ENCODE data around the gene HPX. TPM values are rescaled to one million over a fixed set of nuclear protein-coding genes. Genes with fewer than 3 reads are reported as not detected.

Gene HPX
- total RNA-seq, 1 experiment from 2014 or later, result 1.2 TPM

DNA sequence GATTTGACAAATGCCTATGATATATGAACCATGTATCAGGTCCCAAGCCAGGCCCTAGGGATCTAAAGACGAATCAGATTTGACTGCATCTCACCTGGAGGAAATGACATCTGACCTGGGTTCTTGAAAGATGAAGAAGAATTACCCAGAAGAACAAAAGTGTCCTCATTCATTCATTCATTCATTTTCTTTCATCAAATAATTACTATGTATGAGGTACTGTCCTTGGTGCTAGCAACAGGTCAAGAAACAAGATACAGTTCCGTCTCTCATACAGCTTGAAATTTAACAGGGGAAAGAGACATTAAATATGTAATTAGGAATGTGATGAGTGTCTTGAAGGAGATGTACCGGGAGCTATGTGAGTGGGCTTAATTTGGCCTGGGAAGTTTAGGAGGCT, 20.1 kb downstream of the HPX start:
- Histone ChIP-seq H3K56ac (ENCODE audit: insufficient read length, low read depth, low read length) (no peak overlapping the region), H3K14ac (ENCODE audit: insufficient read depth, low read length) (no peak overlapping the region), H2BK12ac (ENCODE audit: insufficient read length, low read depth, low read length) (no peak overlapping the region), H3K79me1 (ENCODE audit: insufficient read depth, low read depth, low read length, poor library complexity, severe bottlenecking) (no peaks in the 10 kb centered on the region), H4K20me1 (ENCODE audit: control insufficient read depth, insufficient read depth, insufficient read length) (no peaks in the 10 kb centered on the region), H2BK120ac (ENCODE audit: low read depth, low read length, poor library complexity, severe bottlenecking) (no peak overlapping the region), H2BK20ac (ENCODE audit: low read depth, low read length, poor library complexity, severe bottlenecking) (no peak overlapping the region), H3K27ac (ENCODE audit: insufficient read length, low read depth, low read length) (no peak overlapping the region), H3K4ac (ENCODE audit: low read depth, low read length) (no peak overlapping the region), H3K23me2 (ENCODE audit: insufficient read length, low read depth, low read length, poor library complexity, severe bottlenecking) (peaks cover 6% of the 10 kb centered on the region), H3K23ac (ENCODE audit: insufficient read length, low read depth, low read length) (no peak overlapping the region), H3K4me1 (ENCODE audit: insufficient read depth, low read length) (0 out of 2 replicates have a peak, but pooled peaks cover 3% of the 10 kb centered on the region), H2AK5ac (ENCODE audit: insufficient read length, low read length) (no peak overlapping the region), H3K18ac (ENCODE audit: insufficient read length, low read depth, low read length) (no peak overlapping the region), H3T11ph (ENCODE audit: low read length) (no peak overlapping the region), H3K9me3 (ENCODE audit: control insufficient read depth, low read depth, low read length) (no peaks in the 10 kb centered on the region), H3K27me3 (ENCODE audit: insufficient read depth, low read length) (peaks cover 5% of the 10 kb centered on the region; the same call in 1 of the 2 replicates), H4K5ac (ENCODE audit: insufficient read length, low read depth, low read length) (no peak overlapping the region), H2AFZ (ENCODE audit: low read length) (no peak overlapping the region), H3K4me2 (ENCODE audit: insufficient read depth, insufficient read length, low read length) (no peak overlapping the region), H4K91ac (ENCODE audit: insufficient read length, low read depth, low read length) (no peak overlapping the region), H4K8ac (replicated peaks; ENCODE audit: insufficient read length, low read depth, low read length) (no peak overlapping the region), H3K9ac (ENCODE audit: extremely low read depth, insufficient read length, low read length) (no peak overlapping the region), H2BK15ac (ENCODE audit: low read depth, low read length) (no peak overlapping the region), H3K79me2 (ENCODE audit: insufficient read depth, low read length) (no peaks in the 10 kb centered on the region), H2BK5ac (ENCODE audit: insufficient read length, low read length) (no peak overlapping the region)
- Mint-ChIP-seq H3K4me3 (no peak overlapping the region), H3K27me3 (ENCODE audit: low read depth) (peaks cover 43% of the 10 kb centered on the region), H3K9me3 (no peaks in the 10 kb centered on the region), H3K4me1 (peaks cover 3 to 4% of the 10 kb centered on the region in 2 experiments), H3K36me3 (ENCODE audit: insufficient read depth in 1 of 3, low read depth in 3 of 3) (no peaks in the 10 kb centered on the region), H3K27ac (no peak overlapping the region)
- TF ChIP-seq, protein P1, sequence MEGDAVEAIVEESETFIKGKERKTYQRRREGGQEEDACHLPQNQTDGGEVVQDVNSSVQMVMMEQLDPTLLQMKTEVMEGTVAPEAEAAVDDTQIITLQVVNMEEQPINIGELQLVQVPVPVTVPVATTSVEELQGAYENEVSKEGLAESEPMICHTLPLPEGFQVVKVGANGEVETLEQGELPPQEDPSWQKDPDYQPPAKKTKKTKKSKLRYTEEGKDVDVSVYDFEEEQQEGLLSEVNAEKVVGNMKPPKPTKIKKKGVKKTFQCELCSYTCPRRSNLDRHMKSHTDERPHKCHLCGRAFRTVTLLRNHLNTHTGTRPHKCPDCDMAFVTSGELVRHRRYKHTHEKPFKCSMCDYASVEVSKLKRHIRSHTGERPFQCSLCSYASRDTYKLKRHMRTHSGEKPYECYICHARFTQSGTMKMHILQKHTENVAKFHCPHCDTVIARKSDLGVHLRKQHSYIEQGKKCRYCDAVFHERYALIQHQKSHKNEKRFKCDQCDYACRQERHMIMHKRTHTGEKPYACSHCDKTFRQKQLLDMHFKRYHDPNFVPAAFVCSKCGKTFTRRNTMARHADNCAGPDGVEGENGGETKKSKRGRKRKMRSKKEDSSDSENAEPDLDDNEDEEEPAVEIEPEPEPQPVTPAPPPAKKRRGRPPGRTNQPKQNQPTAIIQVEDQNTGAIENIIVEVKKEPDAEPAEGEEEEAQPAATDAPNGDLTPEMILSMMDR (conservative IDR thresholded peaks at IDR 0.05), result no peak
- DNase-seq, result no peak
- no CpG with 5 or more reads among the region's 3 CpGs for WGBS (ENCODE audit: extremely low coverage, insufficient read length, low lambda C conversion rate)
